GM23338 (cell line): ENCODE results near the gene LHX5. TPM values are rescaled to one million over a fixed set of nuclear protein-coding genes. Genes with fewer than 3 reads are reported as not detected.
A peak's percentile ranks its signal among the peaks of the same experiment; 100 is the strongest.

Experiments
- ATAC-seq: fragments of 200-7000 bp; cut with Tn5 transposase; 3 replicates; pipeline ENCODE4 v1.9.1; 2020
- DNase-seq: peaks from one replicate; pipeline ENCODE4 v3.0.0-alpha.2; 2015; ENCODE audit warnings: low spot score
- H2AFZ ChIP-seq: fragments of 200-600 bp; sonication (generic); 2 replicates; pipeline ENCODE4 v1.8.0; 2016; ENCODE audit warnings: antibody characterized with exemption, mild to moderate bottlenecking, moderate library complexity
- H3F3A ChIP-seq: fragments of 200-600 bp; sonication (generic); replicated peaks from 2 replicates; pipeline ENCODE4 v1.8.0; 2017; ENCODE audit warnings: antibody characterized with exemption, mixed run types, low read depth
- H3K27ac ChIP-seq: fragments of 200-600 bp; sonication (generic); 2 replicates; pipeline ENCODE4 v1.6.1; 2016; ENCODE audit warnings: low read depth
- H3K27me3 ChIP-seq: fragments of 200-600 bp; sonication (generic); 2 replicates; pipeline ENCODE4 v1.8.0; 2016; ENCODE audit warnings: mild to moderate bottlenecking, mixed run types, moderate library complexity; ENCODE audit not compliant: insufficient read depth
- H3K36me3 ChIP-seq: fragments of 200-600 bp; sonication (generic); 2 replicates; pipeline ENCODE4 v1.8.0; 2016; ENCODE audit warnings: mild to moderate bottlenecking; ENCODE audit not compliant: insufficient read depth
- H3K4me1 ChIP-seq: fragments of 200-600 bp; sonication (generic); 2 replicates; pipeline ENCODE4 v1.8.0; 2016; ENCODE audit warnings: mild to moderate bottlenecking, moderate library complexity; ENCODE audit not compliant: insufficient read depth
- H3K4me2 ChIP-seq: fragments of 200-600 bp; sonication (generic); 2 replicates; pipeline ENCODE4 v1.7.1; 2017; ENCODE audit warnings: mixed run types
- H3K4me3 ChIP-seq: fragments of 200-600 bp; sonication (generic); 2 replicates; pipeline ENCODE4 v1.6.1; 2016; ENCODE audit warnings: mixed run types
- H3K79me2 ChIP-seq: fragments of 200-600 bp; sonication (generic); replicated peaks from 2 replicates; pipeline ENCODE4 v1.8.0; 2017; ENCODE audit warnings: mild to moderate bottlenecking; ENCODE audit not compliant: insufficient read depth
- H3K9me2 ChIP-seq: fragments of 200-600 bp; sonication (generic); 2 replicates; pipeline ENCODE4 v1.8.0; 2017; ENCODE audit not compliant: insufficient read depth
- H4K20me1 ChIP-seq: fragments of 200-600 bp; sonication (generic); replicated peaks from 2 replicates; pipeline ENCODE4 v1.8.0; 2017; ENCODE audit warnings: mild to moderate bottlenecking; ENCODE audit not compliant: insufficient read depth
- H3K27ac Mint-ChIP-seq: 2 replicates; pipeline ENCODE4 v1.8.0; 2020; ENCODE audit warnings: inconsistent platforms, mild to moderate bottlenecking, moderate library complexity, mixed read lengths
- H3K27me3 Mint-ChIP-seq: 3 replicates; pipeline ENCODE4 v1.8.0; 2022; ENCODE audit warnings: low read depth, mild to moderate bottlenecking, moderate library complexity, mixed read lengths, inconsistent platforms; ENCODE audit not compliant: insufficient read depth, poor library complexity
- H3K36me3 Mint-ChIP-seq: 3 replicates; pipeline ENCODE4 v1.8.0; 2021; ENCODE audit warnings: low read depth, mild to moderate bottlenecking, inconsistent platforms, moderate library complexity, mixed read lengths
- H3K4me1 Mint-ChIP-seq: 3 replicates; pipeline ENCODE4 v1.8.0; 2020; ENCODE audit warnings: mild to moderate bottlenecking, inconsistent platforms, mixed read lengths
- H3K4me3 Mint-ChIP-seq: 3 replicates; pipeline ENCODE4 v1.8.0; 2021; ENCODE audit warnings: moderate library complexity, mild to moderate bottlenecking, inconsistent platforms, mixed read lengths
- H3K9me3 Mint-ChIP-seq: 3 replicates; pipeline ENCODE4 v1.8.0; 2020; ENCODE audit warnings: moderate library complexity, mild to moderate bottlenecking, inconsistent platforms, mixed read lengths
- ETS1 ChIP-seq: IDR thresholded peaks from 2 replicates; pipeline ENCODE4 v1.6.1; 2016; ENCODE audit warnings: antibody characterized with exemption
- EZH2 ChIP-seq: fragments of 200-600 bp; sonication (generic); IDR thresholded peaks from one replicate; pipeline ENCODE4 v1.8.0; 2017; ENCODE audit warnings: antibody characterized with exemption, mild to moderate bottlenecking, low read depth; ENCODE audit not compliant: unreplicated experiment
- EZH2phosphoT487 ChIP-seq: fragments of 200-600 bp; sonication (generic); IDR thresholded peaks from one replicate; pipeline ENCODE4 v1.8.1; 2018; ENCODE audit warnings: antibody characterized with exemption; ENCODE audit not compliant: unreplicated experiment
- REST ChIP-seq: IDR thresholded peaks from one replicate; pipeline ENCODE4 v1.6.1; 2018; ENCODE audit warnings: antibody characterized with exemption; ENCODE audit not compliant: unreplicated experiment
- STAT1 ChIP-seq: IDR thresholded peaks from one replicate; pipeline ENCODE4 v1.6.1; 2016; ENCODE audit warnings: antibody characterized with exemption; ENCODE audit not compliant: unreplicated experiment
- ZNF114 ChIP-seq: fragments of 250-450 bp; sonication (Bioruptor Pico); IDR thresholded peaks from 2 replicates; pipeline ENCODE4 v1.5.0; 2020; ENCODE audit warnings: mild to moderate bottlenecking, moderate library complexity
- polyA plus RNA-seq: library from polyadenylated mRNA; unstranded; fragments of >200 nt; fragmentation: Nextera tagmentation; extraction: Ambion mirVana; gene quantifications from 2 replicates; pipeline ENCODE4 v1.2.1, GENCODE V29; 2016
- total RNA-seq: library from RNA; depleted of rRNA; stranded (reverse); fragments of >200 nt; shearing (Covaris generic); gene quantifications from 2 replicates; pipeline ENCODE4 v1.2.3, GENCODE V29; 2014

LHX5 gene
- total and polyA plus RNA-seq, 2 experiments from 2014 or later, result 0.18 TPM; not detected in 1

- H3K36me3 Mint-ChIP-seq, result no peaks in the 10 kb centered on the region
- Histone ChIP-seq H3K9me2 (no peaks in the 10 kb centered on the region), H3K27me3 (peaks cover 97% of the 10 kb centered on the region), H3K4me3 (peak overlapping the region; percentile 55), H2AFZ (no peak overlapping the region), H4K20me1 (peaks cover 15% of the 10 kb centered on the region), H3K4me1 (peaks cover 58% of the 10 kb centered on the region), H3K79me2 (no peaks in the 10 kb centered on the region), H3F3A (peaks cover 50% of the 10 kb centered on the region), H3K27ac (no peak overlapping the region), H3K4me2 (peak overlapping the region; percentile 84), H3K36me3 (no peaks in the 10 kb centered on the region; the same call in 1 of the 2 replicates)
- TF ChIP-seq EZH2 (peak; percentile 99), STAT1 (no peak), EZH2phosphoT487 (peak; percentile 99)
- peaks cover 2% of the 10 kb centered on the region; the same call in 2 of the 3 replicates for H3K9me3 Mint-ChIP-seq
- peak overlapping the region; percentile 60 for H3K4me3 Mint-ChIP-seq
- DNase-seq (peak; percentile 64), ATAC-seq (peak; percentile 2)
- H3K27me3 Mint-ChIP-seq, result peaks cover 98% of the 10 kb centered on the region
- no peak overlapping the region for H3K27ac Mint-ChIP-seq
- H3K4me1 Mint-ChIP-seq, result peaks cover 71% of the 10 kb centered on the region
These were observed 4.7 kb upstream of the LHX5 start for GRCh38 chr12:113476176-113476986.

- Histone ChIP-seq H2AFZ (no peak overlapping the region), H3K4me2 (peak overlapping the region; percentile 84), H3K9me2 (no peaks in the 10 kb centered on the region), H3K79me2 (no peaks in the 10 kb centered on the region), H3K4me1 (peaks cover 54% of the 10 kb centered on the region), H4K20me1 (peaks cover 15% of the 10 kb centered on the region), H3K4me3 (peak overlapping the region; percentile 55), H3K27me3 (peaks cover 97% of the 10 kb centered on the region), H3K27ac (no peak overlapping the region), H3K36me3 (no peaks in the 10 kb centered on the region; the same call in 1 of the 2 replicates), H3F3A (peaks cover 55% of the 10 kb centered on the region)
- Mint-ChIP-seq H3K4me1 (peaks cover 74% of the 10 kb centered on the region), H3K9me3 (peaks cover 2% of the 10 kb centered on the region; the same call in 2 of the 3 replicates), H3K36me3 (no peaks in the 10 kb centered on the region), H3K4me3 (peak overlapping the region; percentile 60), H3K27ac (no peak overlapping the region), H3K27me3 (peaks cover 98% of the 10 kb centered on the region)
- TF ChIP-seq ETS1 (no peak), STAT1 (no peak), EZH2 (peak; percentile 73), EZH2phosphoT487 (peak; percentile 57)
- ATAC-seq (no peak), DNase-seq (peak; percentile 63)
These were observed 3.9 kb upstream of the LHX5 start for GRCh38 chr12:113475451-113476175.

- H3K4me3 Mint-ChIP-seq, result peak overlapping the region; percentile 60; the same call in 2 of the 3 replicates
- TF ChIP-seq ZNF114 (no peak), REST (no peak)
These were observed 3.2 kb upstream of the LHX5 start for GRCh38 chr12:113474635-113475436.

More at GRCh38 chr12:113474635-113475436, 3.2 kb upstream of the LHX5 start:
- Mint-ChIP-seq H3K9me3 (peaks cover 2% of the 10 kb centered on the region; the same call in 1 of the 3 replicates), H3K27me3 (peaks cover 98% of the 10 kb centered on the region), H3K27ac (no peak overlapping the region), H3K36me3 (no peaks in the 10 kb centered on the region), H3K4me1 (peaks cover 67% of the 10 kb centered on the region)
- peak overlapping the region; percentile 55 for H3K4me3 ChIP-seq
- peaks cover 56% of the 10 kb centered on the region for H3K4me1 ChIP-seq
- peak overlapping the region; percentile 84 for H3K4me2 ChIP-seq
- peaks cover 60% of the 10 kb centered on the region for H3F3A ChIP-seq
- no peak overlapping the region for H2AFZ ChIP-seq
- peaks cover 97% of the 10 kb centered on the region for H3K27me3 ChIP-seq
- no peak for DNase-seq
- ATAC-seq, result no peak
- no peaks in the 10 kb centered on the region; the same call in 1 of the 2 replicates for H3K36me3 ChIP-seq
- H3K79me2 ChIP-seq, result no peaks in the 10 kb centered on the region
- no peak overlapping the region for H3K27ac ChIP-seq
- no peaks in the 10 kb centered on the region for H3K9me2 ChIP-seq
- H4K20me1 ChIP-seq, result peaks cover 18% of the 10 kb centered on the region
